A204.1 (cell line): Measurements from ENCODE around the gene CAMKMT.
"Not testable (repeated sequence)": the region's sequence is repeated elsewhere in the genome, so short reads cannot be mapped to it uniquely, and the experiment has no call there.

Experiments used
- FAIRE-seq: peaks from 2 replicates; lab custom pipeline; 2012; peaks lifted over from hg19 to GRCh38; lab: Jason Lieb, UNC

The CAMKMT gene

DNA sequence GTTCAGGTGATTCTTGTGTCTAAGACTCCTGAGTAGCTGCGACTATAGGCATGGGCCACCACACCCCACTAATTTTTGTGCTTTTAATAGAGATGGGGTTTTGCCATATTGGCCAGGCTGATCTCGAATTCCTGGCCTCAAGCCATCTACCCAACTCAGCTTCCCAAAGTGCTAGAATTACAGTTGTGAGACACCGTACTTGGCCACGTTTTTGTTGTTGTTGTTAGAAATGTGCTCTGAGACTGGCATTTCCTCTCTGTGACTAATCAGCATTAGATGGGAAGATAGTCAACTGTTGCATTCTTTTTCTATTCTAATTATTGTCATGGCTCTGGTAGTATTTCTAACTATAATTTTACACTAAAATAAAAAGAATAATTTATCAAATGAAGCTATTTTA, 191.7 kb downstream of the CAMKMT start:
- no peak for FAIRE-seq

DNA sequence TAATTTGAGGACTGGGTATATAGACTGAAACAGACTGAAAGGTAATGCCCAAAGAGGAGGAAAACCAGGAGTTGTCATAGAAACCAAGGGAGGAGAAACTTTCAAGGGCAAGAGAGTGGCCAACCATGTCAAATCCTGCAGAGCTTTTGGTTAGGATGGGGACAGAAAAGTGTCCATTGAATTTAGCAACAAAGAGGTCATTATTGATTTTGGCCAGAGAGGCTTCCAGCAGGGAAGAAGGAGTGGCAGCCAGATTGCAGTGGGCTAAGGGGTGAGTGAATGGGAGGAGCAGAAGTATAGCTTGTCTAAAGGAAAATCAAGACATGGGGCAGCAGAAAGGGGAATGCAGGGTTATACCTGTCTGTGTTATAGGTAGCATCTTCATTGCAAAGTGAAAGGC, 194.0 kb downstream of the CAMKMT start:
- FAIRE-seq = no peak

DNA sequence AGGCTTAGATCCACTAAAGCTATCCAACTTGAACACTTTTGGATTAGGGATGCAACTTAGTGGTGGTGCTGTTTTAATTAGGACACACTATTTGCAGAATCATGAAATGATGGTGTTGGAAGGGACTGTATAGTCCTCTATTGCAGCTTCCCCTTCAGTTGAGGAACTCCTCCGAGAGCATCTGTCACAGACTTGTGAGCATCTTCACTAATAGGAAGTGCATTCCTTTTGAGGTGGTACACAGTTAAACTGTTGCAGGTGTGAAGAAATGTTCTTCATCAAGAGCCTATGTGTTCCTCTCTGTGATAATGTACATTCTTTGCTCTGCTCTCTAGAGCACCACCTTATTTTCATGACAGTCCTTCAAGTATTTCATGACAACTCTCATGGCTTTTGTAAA, 197.4 kb downstream of the CAMKMT start:
- FAIRE-seq = no peak

DNA sequence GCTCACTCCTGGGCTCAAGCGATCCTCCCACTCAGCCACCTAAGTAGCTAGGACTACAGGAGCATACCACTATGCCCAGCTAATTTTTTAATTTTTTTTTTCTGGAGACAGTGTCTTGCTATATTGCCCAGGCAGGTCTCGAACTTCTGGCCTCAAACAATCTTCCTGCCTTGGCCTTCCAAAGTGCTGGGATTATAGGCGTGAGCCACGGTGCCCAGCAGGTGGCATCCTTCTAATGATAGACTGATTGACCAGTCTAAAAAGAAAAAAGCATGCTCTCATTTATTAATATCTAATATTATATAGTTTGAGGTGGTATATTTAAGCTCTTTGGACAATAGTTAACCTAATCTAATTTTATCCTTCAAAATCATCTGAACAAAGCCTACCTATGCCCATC, 198.6 kb downstream of the CAMKMT start:
- no peak for FAIRE-seq

DNA sequence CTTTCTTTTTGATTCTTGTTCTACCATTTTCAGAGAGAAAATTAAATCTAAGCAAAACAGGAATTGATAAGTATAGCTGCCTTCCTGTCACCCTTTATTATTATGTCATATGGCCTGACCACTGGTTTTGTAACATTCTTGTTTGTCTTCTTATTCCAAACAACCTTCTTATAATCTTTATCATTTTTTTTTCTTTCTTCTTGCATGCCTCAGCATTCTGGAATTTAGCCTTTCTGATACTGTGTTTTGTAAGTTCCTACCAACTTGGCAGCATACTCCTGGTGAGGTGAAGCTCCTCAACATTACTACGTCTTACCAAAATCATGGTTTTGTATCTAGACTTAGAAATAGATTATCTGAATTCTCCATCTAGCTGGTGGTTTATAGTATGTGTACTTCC, 199.2 kb downstream of the CAMKMT start:
- no peak for FAIRE-seq

DNA sequence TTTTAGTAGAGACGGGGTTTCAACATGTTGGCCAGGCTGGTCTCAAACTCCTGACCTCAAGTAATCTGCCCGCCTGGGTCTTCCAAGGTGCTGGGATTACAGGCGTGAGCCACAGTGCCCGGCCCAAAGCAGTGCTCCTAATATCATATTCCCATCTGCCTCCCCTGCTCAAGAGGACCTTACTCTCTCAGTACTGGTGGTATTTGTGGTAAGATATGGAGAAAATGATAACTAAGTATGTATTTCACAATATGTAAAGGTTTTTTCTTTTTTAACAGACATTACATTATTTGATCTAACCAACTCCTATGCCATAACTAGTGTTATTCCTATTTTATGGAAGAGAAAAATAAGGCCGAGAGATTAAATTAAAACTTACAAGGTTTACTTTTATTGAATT, 201.0 kb downstream of the CAMKMT start:
- FAIRE-seq = no peak

DNA sequence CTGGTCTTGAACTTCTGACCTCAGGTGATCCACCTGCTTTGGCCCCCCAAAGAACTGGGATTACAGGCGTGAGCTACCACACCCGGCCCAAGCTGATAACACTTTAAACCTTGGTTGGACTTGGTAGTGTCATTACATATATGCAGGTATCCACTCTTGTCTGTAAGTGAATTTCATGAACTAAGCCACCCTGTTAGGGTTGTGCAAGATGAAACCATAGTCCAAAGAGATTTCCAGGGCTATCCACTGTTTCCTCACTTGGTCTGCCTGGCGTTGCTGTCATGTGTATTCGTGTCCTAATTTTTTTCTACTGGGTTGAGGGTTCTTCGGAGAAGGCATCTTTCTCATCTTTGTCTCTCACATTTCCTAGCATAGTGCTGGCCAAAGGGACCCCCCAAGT, 203.0 kb downstream of the CAMKMT start:
- FAIRE-seq = no peak

DNA sequence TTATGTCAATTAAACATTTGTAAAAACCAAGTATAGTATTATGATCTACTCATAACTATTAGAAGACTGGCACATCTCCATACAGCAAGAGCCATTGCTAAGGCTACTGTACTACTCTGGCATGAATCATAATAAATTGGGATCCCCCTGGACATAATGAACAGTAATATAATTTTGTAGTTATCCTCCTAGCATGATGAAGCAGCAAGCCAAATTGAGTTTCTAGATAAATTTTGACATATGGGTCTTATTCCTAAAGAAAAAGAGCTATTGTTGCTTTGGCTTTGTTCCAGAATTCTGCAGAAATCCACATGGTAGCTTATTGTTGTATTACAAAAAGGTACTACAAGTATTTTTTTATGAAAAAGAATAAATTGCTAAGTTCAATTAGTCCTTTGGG, 204.3 kb downstream of the CAMKMT start:
- no peak for FAIRE-seq

DNA sequence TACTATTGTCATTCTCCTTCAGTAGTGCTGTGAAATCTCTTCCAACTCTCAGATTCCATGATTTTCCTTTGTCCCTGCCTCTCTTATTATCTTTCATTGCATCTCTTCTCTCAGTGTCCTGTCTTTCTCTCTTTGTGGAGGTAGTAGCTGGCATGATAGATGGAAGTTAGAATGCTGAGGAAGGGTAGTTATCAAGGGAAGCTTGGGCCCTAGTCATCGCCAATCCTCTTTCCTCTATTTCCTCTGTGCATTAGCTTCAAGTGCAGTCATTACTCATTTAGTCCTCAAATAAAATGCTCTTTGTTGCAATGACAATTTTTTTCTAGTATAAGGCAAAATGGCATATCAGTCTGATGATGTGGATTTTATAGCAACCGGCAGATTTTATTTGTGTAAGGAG, 207.7 kb downstream of the CAMKMT start:
- no peak for FAIRE-seq

DNA sequence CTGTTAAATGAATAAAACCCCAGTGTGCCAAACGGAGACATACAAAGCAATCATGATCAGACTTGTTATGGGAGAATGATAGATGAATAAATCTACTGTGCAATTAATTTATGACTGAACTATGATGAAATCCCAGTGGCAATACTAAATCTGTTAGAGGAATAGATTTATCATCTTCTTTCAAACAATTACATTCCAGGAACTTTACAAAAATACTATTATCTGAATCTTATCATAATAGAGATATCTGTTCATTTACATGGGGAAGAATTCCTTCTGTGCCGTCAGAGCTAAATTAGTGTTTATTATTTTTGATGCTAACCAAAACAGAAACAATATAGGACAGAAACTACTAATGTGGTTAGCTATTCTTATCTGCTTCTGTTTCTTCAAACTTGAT, 208.5 kb downstream of the CAMKMT start:
- peak; percentile 27 for FAIRE-seq

DNA sequence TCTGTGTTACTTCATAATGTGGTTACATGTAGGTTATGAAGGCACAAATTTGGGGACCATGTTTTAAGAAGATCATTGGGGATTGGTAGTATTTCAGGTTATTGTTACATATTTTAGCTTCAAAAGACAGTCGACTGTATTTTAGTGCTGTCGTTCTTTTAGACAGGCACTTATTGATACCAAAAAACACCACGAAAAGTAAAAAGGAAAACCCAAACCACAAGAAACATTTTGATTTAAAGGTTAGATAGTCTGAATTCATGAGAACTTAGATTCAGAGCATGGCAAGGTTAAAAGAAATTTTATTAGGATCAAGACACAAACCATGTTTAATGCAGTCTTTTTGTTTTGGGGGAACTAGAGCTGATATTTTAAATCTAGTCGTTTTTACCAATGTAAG, 209.0 kb downstream of the CAMKMT start:
- no peak for FAIRE-seq

DNA sequence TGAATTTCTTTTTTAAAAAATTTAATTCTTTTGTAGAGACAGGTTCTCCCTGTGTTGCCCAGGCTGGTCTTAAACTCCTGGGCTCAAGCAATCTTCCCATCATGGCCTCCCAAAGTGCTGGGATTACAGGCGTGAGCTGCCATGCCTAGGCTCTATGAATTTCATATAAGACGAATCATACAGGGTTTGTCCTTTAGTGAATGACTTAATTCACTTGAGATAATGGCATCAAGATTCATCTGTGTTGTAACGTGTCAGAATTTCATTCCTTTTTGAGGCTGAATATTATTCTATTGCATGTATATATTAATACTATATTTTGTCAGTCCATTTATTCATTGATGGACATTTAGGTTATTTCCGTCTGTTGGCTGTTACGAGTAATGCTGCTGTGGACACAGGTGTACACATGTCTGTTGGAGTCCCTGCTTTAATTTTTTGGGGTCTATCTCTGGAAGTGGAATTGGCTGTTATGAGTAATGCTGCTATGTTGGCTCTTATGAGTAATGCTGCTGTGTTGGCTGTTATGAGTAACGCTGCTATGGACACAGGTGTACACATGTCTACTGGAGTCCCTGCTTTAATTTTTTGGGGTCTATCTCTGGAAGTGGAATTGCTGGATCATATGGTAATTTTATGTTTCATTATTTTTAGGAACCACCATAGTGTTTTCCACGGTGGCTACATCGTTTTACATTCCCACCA, 210.6 kb downstream of the CAMKMT start:
- FAIRE-seq = no peak

DNA sequence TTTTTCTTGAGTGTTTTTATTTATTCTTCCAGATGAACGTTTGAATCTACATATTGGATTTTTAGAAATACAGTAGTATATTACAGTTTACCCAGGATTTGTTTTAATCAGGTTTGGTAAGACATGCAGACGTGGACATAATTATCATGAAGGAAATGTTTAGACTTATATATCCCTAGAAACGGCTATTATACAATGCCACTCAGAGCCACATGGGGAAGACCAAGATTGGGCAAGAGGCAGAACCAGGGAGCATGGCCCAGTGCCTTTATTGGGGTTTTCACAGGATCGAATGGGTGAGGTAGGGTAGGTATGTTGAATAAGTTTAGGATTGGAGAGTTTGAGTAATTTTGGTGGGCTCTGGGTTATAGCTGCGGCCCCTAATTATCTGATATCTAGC, 212.2 kb downstream of the CAMKMT start:
- FAIRE-seq = no peak

DNA sequence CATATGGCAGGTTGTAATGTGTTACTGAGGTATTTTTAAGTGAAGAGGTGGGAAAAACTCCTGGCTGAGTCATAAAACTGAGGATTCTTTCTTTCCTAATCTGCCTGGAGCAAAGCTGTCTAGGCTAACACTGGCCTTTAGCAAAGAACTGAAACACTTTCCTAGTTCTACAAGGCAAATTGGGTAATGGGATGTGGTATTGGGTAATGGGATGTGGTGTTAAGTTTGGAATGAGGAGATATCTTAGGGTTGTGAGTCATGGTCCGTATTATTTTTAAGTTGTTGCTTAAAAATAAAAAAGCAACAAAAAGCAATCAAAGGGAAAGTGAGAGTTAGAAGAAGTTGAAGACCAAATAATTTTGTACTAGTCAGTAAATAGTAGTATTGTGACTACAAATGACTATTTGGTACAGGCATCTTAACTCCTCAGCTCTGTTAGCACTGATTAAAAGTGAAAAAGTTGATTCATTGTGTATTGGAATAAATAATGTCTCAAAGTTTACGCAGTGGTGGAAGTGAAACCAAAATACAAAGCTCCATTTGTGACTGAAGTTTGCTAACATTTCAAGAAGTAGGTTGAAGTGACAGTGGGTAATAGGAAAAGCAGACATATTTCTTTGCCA, 216.8 kb downstream of the CAMKMT start:
- FAIRE-seq = no peak

DNA sequence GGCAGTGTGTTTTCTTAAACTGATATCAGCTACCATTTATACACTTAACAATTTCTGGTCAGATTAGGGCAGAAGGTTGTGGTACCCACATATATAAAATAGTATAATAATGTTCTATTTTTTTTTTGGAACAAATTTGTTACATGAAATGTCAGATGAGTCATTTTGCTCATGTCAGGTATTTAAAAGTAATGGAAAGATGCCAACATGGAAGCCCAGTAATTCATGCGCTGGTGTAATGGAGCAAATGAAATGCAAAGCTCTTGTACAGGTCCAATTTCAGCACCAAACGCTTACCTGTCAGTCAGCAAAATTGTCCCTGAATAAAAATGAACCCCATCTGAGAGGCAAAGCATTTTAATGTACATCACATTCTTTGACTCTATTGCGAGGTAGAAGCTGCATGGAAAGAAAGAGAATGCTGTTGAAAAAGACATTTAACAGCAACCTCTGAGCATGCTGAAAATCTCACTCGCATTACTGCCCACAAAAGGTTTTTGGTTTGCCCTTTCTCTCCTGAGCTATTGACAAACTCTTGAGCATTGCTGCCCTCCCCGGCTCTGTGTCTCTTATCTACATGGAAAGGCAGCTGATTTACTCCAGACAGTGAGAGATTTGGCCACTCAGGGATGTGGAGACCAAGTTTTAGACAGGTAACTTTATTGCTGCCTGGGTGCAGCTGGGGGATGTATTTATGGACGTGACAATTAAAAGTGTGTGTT, 217.5 kb downstream of the CAMKMT start:
- no peak for FAIRE-seq

DNA sequence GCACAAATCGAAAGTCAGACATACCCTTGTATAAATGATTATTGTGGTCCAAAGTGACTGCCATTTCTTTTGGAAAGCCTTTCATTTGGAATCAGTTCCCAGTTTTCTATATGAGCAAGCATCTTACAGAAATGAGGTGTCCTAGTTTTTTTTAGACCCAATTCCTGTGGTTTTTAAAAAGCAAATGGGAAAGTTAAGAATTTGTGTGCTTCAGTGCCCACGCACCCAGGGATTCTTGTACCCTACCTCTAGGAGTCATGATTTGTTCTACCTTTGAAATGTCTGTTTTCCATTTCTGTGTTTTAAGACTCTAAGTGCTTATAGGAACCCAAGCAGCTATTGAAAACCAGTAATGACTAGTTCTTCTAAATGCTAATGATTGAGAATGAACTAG, 218.1 kb downstream of the CAMKMT start:
- FAIRE-seq = no peak

DNA sequence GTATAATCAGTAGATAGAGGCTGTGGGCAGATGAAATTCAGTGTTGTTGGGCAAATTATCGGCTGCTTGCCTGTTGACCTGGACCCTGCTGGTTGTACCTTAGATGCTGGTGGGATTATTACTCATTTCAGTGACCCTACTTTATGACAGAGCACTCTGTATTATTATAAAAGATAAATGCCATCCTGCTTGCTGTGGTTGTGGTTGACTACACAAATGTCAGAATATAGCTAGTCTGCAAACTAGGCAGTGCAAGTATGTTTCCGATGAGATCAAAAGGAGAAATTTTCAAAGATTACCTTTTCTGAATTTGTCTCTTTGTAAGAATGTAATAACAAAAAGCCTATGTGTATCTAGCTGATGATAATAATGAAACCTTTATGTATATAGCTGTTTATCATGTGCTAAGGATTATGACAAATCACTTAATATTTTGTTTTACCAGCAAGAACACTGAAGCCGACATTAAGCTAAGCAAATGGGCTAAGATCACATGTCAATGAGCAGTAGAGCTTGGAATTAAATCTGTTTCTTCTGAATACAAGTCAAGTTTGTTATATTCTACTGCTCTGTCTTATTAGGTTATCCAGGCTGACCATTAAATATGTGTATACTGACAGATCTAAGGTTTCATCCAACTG, 219.2 kb downstream of the CAMKMT start:
- no peak for FAIRE-seq

DNA sequence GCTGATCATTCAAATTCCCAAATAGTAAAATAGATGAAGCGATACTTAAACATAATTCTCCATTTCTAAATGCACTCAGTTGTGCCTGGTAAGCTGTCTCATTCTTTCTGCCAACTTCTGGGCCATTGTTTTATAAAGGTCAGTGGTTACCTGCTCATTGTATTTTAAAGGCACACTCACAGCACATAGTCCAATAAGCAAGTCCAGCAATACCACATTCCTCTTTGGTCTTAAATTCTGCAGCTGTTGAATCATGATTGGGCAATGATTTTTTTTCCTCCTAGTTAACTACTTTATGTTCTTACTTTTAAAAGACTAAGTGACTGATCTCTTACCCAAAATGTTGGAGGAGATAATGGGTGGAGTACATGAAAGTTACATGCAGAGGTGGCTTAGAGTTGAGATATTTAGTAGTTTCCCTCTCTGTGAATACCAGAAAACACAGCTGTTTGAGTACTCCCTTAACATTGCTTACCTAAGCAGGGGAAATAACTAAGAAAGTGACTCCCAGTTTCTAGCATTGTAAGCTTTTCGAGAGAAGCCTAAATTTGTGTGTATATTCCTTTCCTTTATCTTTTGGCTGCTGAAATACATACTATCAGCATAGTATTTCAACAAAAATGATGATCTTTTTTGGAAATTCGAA, 220.7 kb downstream of the CAMKMT start:
- FAIRE-seq = no peak

DNA sequence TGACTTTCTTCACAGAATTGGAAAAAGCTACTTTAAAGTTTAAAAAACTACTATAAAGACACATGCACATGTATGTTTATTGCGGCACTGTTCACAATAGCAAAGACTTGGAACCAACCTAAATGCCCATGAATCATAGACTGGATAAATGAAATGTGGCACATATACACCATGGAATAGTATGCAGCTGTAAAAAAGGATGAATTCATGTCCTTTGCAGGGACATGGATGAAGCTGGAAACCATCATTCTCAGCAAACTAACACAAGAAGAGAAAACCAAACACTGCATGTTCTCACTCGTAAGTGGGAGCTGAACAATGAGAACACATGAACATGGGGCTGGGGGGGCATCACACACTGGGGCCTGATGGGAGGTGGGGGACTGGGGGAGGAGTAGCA, 233.9 kb downstream of the CAMKMT start:
- FAIRE-seq = not testable (repeated sequence)

DNA sequence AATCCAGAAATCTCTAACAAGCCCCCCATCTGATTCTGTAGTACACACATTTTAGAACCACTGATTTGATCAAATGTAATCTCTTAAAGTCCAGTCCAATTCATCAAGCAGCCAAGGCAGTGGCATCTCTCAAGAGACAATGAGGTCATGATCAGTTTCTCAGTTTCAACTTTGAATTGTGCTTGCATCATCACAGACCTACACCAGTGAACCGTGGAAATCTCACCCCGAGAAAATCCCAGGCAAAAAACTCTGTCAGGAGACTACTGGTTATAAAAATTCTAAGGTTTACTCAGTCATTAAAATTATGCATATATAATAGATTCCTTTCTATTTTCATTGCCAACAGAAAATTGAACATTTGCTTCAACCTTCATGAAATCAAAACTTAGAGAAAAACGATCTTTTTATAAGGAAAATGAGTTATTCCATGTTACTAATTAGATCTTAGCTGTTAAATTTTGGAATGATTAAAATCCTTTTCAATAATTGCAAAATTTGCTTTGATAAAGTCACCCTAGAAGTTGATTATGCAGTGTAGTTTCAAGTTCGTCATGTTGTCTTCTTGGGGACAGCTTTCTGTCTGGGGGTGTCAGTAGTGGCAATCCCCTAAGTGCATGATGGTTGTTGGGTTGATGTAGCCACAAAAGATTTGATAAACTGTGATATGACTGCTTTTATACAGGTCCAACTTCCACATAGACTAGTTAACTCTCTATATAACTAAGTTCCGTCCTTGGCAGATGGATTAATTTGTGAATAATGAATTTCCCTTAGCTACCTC, 235.0 kb downstream of the CAMKMT start:
- FAIRE-seq = no peak

DNA sequence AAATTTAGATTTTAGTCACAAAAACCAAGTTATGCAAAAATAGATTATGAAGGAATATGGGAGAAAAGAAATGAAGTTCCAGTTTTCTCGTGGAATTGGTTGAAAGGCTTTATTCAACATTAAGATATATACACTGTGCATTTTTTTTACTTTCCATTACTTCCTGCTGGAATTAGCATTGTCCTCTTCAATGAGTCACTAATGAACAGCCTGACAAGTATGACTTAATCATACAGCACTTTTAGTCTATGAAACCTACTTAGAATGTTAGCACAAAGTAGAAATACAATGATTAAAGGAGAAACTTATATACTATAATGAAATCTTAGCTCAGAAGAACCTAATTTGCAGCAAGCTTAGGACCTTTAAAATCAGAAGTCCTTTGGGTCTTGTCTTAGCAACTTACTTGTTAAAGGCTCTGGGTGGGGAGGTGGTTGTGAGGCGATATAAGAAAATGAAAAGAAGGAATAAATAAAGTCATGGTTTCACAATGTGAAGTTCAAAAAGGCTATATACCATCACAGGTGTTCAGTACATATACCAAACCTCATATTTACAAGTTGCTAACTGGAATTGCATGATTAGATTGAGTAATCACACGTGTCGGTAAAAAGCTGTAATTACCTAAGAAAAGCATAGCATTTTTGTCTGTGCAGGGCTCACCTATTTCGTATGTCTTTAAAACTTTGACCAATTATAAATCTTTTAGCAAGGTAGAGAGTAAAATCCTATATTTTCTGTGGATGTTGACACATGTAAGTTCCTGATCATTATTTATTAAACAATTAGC, 236.8 kb downstream of the CAMKMT start:
- no peak for FAIRE-seq
